OCI-LY7 (cell line): ENCODE data around the gene DNAH8.

Experiments
- CTCF ChIP-seq: fragments of 200-600 bp; sonication (generic); conservative IDR thresholded peaks from 2 replicates; pipeline ENCODE4 v1.5.1; 2014; ENCODE audit warnings: mild to moderate bottlenecking, antibody characterized with exemption, low read length, moderate library complexity, mixed read lengths
- EZH2phosphoT487 ChIP-seq: fragments of 200-600 bp; sonication (generic); IDR thresholded peaks from 2 replicates; pipeline ENCODE4 v1.6.1; 2018; ENCODE audit warnings: low read depth, borderline replicate concordance, mild to moderate bottlenecking, mixed run types, antibody characterized with exemption, low read length, moderate library complexity, mixed read lengths

- no peak for TF ChIP-seq CTCF
- no peak for TF ChIP-seq EZH2phosphoT487
Measured at GRCh38 chr6:39074486-39074885, 359.4 kb downstream of the DNAH8 start.
